GM23248 (cell line): Measurements from ENCODE around the gene CACNG4. TPM values are rescaled to one million over a fixed set of nuclear protein-coding genes. Genes with fewer than 3 reads are reported as not detected.

Experiments
- DNase-seq: peaks from one replicate; pipeline ENCODE4 v3.0.0-alpha.2; 2015
- H2AFZ ChIP-seq: fragments of 200-600 bp; sonication (generic); 2 replicates; pipeline ENCODE4 v1.6.1; 2016; ENCODE audit warnings: antibody characterized with exemption
- H3F3A ChIP-seq: fragments of 200-600 bp; sonication (generic); 2 replicates; pipeline ENCODE4 v1.6.1; 2016; ENCODE audit warnings: mild to moderate bottlenecking, antibody characterized with exemption, mixed run types; ENCODE audit not compliant: insufficient read depth
- H3K27ac ChIP-seq: fragments of 200-600 bp; sonication (generic); 2 replicates; pipeline ENCODE4 v1.5.1; 2016; ENCODE audit warnings: mild to moderate bottlenecking
- H3K27me3 ChIP-seq: fragments of 200-600 bp; sonication (generic); replicated peaks from 2 replicates; pipeline ENCODE4 v1.6.1; 2016; ENCODE audit warnings: mild to moderate bottlenecking; ENCODE audit not compliant: insufficient read depth
- H3K36me3 ChIP-seq: fragments of 200-600 bp; sonication (generic); 2 replicates; pipeline ENCODE4 v1.6.1; 2016; ENCODE audit warnings: low read depth, mild to moderate bottlenecking
- H3K4me1 ChIP-seq: fragments of 200-600 bp; sonication (generic); 2 replicates; pipeline ENCODE4 v1.6.1; 2016; ENCODE audit warnings: mild to moderate bottlenecking; ENCODE audit not compliant: insufficient read depth
- H3K4me2 ChIP-seq: fragments of 200-600 bp; sonication (generic); one replicate; pipeline ENCODE4 v1.6.1; 2016; ENCODE audit warnings: mild to moderate bottlenecking; ENCODE audit not compliant: unreplicated experiment
- H3K4me3 ChIP-seq: fragments of 200-600 bp; sonication (generic); 2 replicates; pipeline ENCODE4 v1.5.1; 2016; ENCODE audit warnings: mild to moderate bottlenecking
- H3K79me2 ChIP-seq: fragments of 200-600 bp; sonication (generic); 2 replicates; pipeline ENCODE4 v1.6.1; 2016; ENCODE audit warnings: mild to moderate bottlenecking; ENCODE audit not compliant: insufficient read depth
- H3K9ac ChIP-seq: fragments of 200-600 bp; sonication (generic); 2 replicates; pipeline ENCODE4 v1.6.1; 2016; ENCODE audit warnings: mild to moderate bottlenecking
- H3K9me2 ChIP-seq: fragments of 200-600 bp; sonication (generic); 2 replicates; pipeline ENCODE4 v1.6.1; 2016; ENCODE audit warnings: mixed run types, mild to moderate bottlenecking, moderate library complexity; ENCODE audit not compliant: insufficient read depth
- H3K9me3 ChIP-seq: fragments of 200-600 bp; sonication (generic); one replicate; pipeline ENCODE4 v1.6.1; 2017; ENCODE audit warnings: low read depth
- H4K20me1 ChIP-seq: fragments of 200-600 bp; sonication (generic); 2 replicates; pipeline ENCODE4 v1.6.0; 2016; ENCODE audit not compliant: insufficient read depth
- EZH2 ChIP-seq: fragments of 200-600 bp; sonication (generic); IDR thresholded peaks from 2 replicates; pipeline ENCODE4 v1.6.1; 2018; ENCODE audit warnings: antibody characterized with exemption, mild to moderate bottlenecking; ENCODE audit not compliant: insufficient read depth, poor library complexity, severe bottlenecking
- EZH2phosphoT487 ChIP-seq: fragments of 200-600 bp; sonication (generic); IDR thresholded peaks from 2 replicates; pipeline ENCODE4 v1.6.1; 2018; ENCODE audit warnings: antibody characterized with exemption, moderate library complexity, mild to moderate bottlenecking, low read depth; ENCODE audit not compliant: insufficient read depth
- WGBS, 2 experiments: methylation state at CpG; one replicate each; pipeline ENCODE4 v1.1.6; 2015 to 2017; ENCODE audit warnings: low lambda C conversion rate in 2 of 2, low coverage in 1 of 2; ENCODE audit errors: missing lambda C conversion rate in 2 of 2; 5-methylcytosine and 5-hydroxymethylcytosine counted together
- in situ Hi-C: fragments of 300-500 bp; cut with MboI; formaldehyde crosslinking; loops from 2 replicates; pipeline ENCODE4 v1.15.0; 2020
- polyA plus RNA-seq: library from polyadenylated mRNA; unstranded; fragments of >200 nt; fragmentation: Nextera tagmentation; extraction: Ambion mirVana; gene quantifications from 2 replicates; pipeline ENCODE4 v1.2.1, GENCODE V29; 2016
- total RNA-seq: library from RNA; depleted of rRNA; stranded (reverse); fragments of >200 nt; shearing (Covaris generic); gene quantifications from 2 replicates; pipeline ENCODE4 v1.2.3, GENCODE V29; 2014

Gene CACNG4
- total and polyA plus RNA-seq, 2 experiments from 2014 or later, result not detected

DNA sequence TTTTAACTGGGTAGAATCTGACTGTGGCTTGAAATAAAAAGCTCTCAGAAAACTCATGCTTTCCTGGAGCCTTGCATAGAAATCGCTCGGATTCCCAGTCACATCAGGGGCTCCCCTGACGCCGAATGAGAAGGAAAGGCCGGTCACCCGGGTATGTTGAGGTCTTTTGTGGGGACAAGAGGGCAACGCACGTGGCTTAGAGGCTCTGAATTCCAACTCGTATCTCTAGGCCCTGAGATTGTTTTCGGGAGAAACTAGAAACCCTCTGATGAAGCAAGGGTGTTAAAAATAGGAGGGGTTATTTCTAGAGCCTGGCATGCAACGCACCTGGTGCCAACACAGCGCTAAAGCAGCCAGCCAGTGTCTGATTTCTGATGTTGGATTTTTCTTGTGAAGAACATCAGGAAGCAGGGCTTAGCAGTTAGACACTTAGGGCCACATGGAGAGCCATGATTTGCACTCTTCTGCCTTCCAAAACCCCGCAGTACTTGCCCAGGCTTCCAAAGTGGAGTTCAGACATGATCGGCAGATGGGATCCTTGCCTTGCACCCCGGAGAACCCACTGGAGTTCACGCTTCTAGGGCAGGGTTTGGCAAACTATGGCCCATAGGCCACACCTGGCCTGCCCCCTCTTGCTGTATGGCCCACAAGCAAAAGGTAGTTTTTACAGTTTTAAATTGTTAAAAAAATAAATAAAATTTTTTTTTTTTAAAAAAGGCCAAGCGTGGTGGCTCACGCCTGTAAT, 92.4 kb downstream of the CACNG4 start:
- in situ Hi-C loops, result no loop called here
- Histone ChIP-seq H3K9ac (no peak overlapping the region), H3K9me3 (no peaks in the 10 kb centered on the region), H2AFZ (no peak overlapping the region), H3K4me2 (no peak overlapping the region), H3K4me1 (no peaks in the 10 kb centered on the region), H3K79me2 (no peaks in the 10 kb centered on the region), H3K36me3 (no peaks in the 10 kb centered on the region), H3K27me3 (no peaks in the 10 kb centered on the region), H3F3A (no peaks in the 10 kb centered on the region), H3K9me2 (no peaks in the 10 kb centered on the region), H4K20me1 (no peaks in the 10 kb centered on the region), H3K27ac (no peak overlapping the region), H3K4me3 (no peak overlapping the region)
- WGBS, 2 experiments, result 70 to 73% methylated on average over 18 of the region's 18 CpGs
- no peak for DNase-seq
- TF ChIP-seq EZH2, result no peak
- no peak for TF ChIP-seq EZH2phosphoT487

DNA sequence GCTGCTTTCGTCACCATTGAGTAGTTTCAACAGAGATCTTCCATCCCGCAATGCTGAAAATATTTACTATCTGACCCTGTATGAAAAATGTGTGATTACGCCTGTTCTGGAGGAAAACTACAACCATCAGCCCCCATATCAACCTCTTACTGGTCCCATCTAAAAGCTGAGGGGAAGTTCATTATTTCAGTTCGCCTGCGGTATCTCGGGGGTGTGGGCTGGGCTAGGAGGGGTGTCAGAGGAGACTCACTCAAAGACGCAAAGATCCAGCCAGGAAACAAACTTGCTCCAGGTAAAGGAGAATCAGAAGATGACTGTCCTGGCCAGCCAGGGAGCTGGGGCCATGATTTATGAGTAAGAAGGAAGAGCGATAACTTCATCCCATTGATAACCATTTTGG, 93.5 kb downstream of the CACNG4 start:
- in situ Hi-C loops, result no loop called here
- H4K20me1 ChIP-seq, result no peaks in the 10 kb centered on the region
- no peaks in the 10 kb centered on the region for H3K79me2 ChIP-seq
- H3K9ac ChIP-seq, result no peak overlapping the region
- H3K36me3 ChIP-seq, result no peaks in the 10 kb centered on the region
- H3K4me3 ChIP-seq, result no peak overlapping the region
- H3K9me2 ChIP-seq, result no peaks in the 10 kb centered on the region
- no peaks in the 10 kb centered on the region for H3K27me3 ChIP-seq
- TF ChIP-seq EZH2, result no peak
- no peak for TF ChIP-seq EZH2phosphoT487
- 84 to 86% methylated on average over 8 of the region's 8 CpGs for WGBS, 2 experiments
- H3K27ac ChIP-seq, result no peak overlapping the region
- H2AFZ ChIP-seq, result no peak overlapping the region
- no peak overlapping the region for H3K4me2 ChIP-seq
- H3K9me3 ChIP-seq, result no peaks in the 10 kb centered on the region
- no peaks in the 10 kb centered on the region for H3K4me1 ChIP-seq
- H3F3A ChIP-seq, result no peaks in the 10 kb centered on the region
- no peak for DNase-seq

DNA sequence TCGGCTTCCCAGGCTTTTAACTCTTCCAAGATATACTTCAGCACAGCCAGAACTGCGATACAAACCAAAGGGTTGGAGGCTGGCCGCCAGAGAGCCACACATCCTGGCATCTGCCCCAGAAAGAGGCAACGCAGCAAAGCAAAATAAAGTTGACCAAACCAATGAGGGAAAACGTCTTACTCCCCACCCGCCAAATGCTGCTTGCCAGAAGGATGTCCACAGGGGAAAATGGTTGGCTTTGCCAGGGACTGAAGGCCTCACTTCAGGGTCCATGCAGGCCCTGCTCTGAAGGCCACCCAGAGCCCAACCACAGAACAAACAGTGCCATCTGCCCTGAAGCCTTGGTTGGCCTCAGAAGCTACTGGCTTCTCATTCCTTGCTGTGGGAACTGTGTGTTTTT, 94.9 kb downstream of the CACNG4 start:
- WGBS, 2 experiments, result 66 to 68% methylated on average over 6 of the region's 6 CpGs
- no peaks in the 10 kb centered on the region for H3F3A ChIP-seq
- no peaks in the 10 kb centered on the region for H3K36me3 ChIP-seq
- no peaks in the 10 kb centered on the region for H3K9me2 ChIP-seq
- no peak for DNase-seq
- H3K79me2 ChIP-seq, result no peaks in the 10 kb centered on the region
- no peaks in the 10 kb centered on the region for H4K20me1 ChIP-seq
- H3K4me3 ChIP-seq, result no peak overlapping the region
- H3K4me2 ChIP-seq, result no peak overlapping the region
- no peaks in the 10 kb centered on the region for H3K27me3 ChIP-seq
- H2AFZ ChIP-seq, result no peak overlapping the region
- no peaks in the 10 kb centered on the region for H3K9me3 ChIP-seq
- H3K27ac ChIP-seq, result no peak overlapping the region
- no peaks in the 10 kb centered on the region for H3K4me1 ChIP-seq
- in situ Hi-C loops, result no loop called here
- TF ChIP-seq EZH2phosphoT487 (no peak), EZH2 (no peak)
- H3K9ac ChIP-seq, result no peak overlapping the region

DNA sequence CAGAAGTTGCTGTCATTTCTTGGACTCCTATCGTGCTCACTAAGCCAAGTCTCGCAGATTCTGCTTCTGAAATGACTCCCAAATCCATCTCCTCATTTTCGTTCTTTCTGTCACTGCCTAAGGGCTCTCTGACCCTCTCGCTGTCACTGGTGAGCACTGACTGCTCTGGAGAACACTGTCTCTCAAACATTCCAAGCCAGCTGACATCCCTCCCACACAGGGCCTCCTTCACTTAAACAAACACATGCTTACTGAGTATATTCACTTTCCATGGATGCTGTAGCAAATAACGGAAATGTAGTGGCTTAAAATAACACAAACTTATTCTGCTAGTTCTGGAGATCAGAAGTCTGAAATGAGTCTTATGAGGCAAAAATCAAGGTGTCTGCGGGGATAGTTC, 98.6 kb downstream of the CACNG4 start:
- TF ChIP-seq EZH2, result no peak
- no peaks in the 10 kb centered on the region for H3F3A ChIP-seq
- no peaks in the 10 kb centered on the region for H3K36me3 ChIP-seq
- no peaks in the 10 kb centered on the region for H3K4me1 ChIP-seq
- 81% methylated on average over 6 of the region's 6 CpGs for WGBS, 2 experiments
- in situ Hi-C loops, result no loop called here
- H2AFZ ChIP-seq, result no peak overlapping the region
- H3K4me2 ChIP-seq, result no peak overlapping the region
- no peaks in the 10 kb centered on the region for H3K27me3 ChIP-seq
- no peak for DNase-seq
- H3K9me3 ChIP-seq, result no peaks in the 10 kb centered on the region
- no peak overlapping the region for H3K4me3 ChIP-seq
- H3K9ac ChIP-seq, result no peak overlapping the region
- no peaks in the 10 kb centered on the region for H3K9me2 ChIP-seq
- no peaks in the 10 kb centered on the region for H3K79me2 ChIP-seq
- H3K27ac ChIP-seq, result no peak overlapping the region
- H4K20me1 ChIP-seq, result no peaks in the 10 kb centered on the region

DNA sequence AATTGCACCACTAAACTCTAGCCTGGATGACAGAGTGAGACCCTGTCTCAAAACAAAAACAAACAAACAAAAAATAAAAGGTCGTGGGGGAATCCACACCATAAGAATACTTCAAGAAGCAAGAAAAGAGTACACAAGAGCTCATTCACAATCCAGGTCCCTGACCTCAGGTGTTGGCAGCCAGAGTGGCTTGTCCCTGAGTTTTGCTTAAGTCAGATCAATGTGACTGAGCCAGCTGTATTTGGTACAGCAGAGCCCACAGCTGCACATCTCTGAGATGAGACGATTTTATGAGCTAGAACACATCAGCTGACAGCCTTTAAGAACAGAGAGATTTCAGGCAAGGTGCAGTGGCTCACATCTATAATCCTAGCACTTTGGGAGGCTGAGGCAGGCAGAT, 102.2 kb downstream of the CACNG4 start:
- Histone ChIP-seq H3K36me3 (no peaks in the 10 kb centered on the region), H2AFZ (no peak overlapping the region), H3K9me3 (no peaks in the 10 kb centered on the region), H3K27me3 (no peaks in the 10 kb centered on the region), H3K4me3 (no peak overlapping the region), H3K4me1 (no peaks in the 10 kb centered on the region), H3F3A (no peaks in the 10 kb centered on the region), H3K79me2 (no peaks in the 10 kb centered on the region), H3K27ac (no peak overlapping the region), H3K9ac (no peak overlapping the region), H3K4me2 (no peak overlapping the region), H3K9me2 (no peaks in the 10 kb centered on the region), H4K20me1 (no peaks in the 10 kb centered on the region)
- 41 to 52% methylated on average over 2 of the region's 2 CpGs for WGBS, 2 experiments
- no peak for TF ChIP-seq EZH2
- no peak for TF ChIP-seq EZH2phosphoT487
- DNase-seq, result no peak
- in situ Hi-C loops, result no loop called here
